SW 1271 (cell line): Measurements from ENCODE around the gene KRTAP6-1.

Experiments used
- DNase-seq, 2 experiments: peaks; one replicate each; lab custom pipeline; 2025; lab: John Stamatoyannopoulos, UW

The KRTAP6-1 gene

GRCh38 chr21:30577766-30578165 is 36.0 kb downstream of the KRTAP6-1 start:
- no peak for DNase-seq

GRCh38 chr21:30567617-30568016 is 46.1 kb downstream of the KRTAP6-1 start:
- no peak for DNase-seq

GRCh38 chr21:30563630-30564029 is 50.1 kb downstream of the KRTAP6-1 start:
- DNase-seq = no peak
